HG03025 (cell line): ENCODE data around the gene ARHGEF7.

Experiments
- ATAC-seq: cut with Tn5 transposase; IDR thresholded peaks from one replicate; pipeline ENCODE4 v1.9.1; 2021; ENCODE audit warnings: mild to moderate bottlenecking, moderate library complexity; ENCODE audit not compliant: unreplicated experiment, low FRiP score

Gene ARHGEF7

GRCh38 chr13:111330066-111330610 lies 215.0 kb downstream of the ARHGEF7 start:
- no peak for ATAC-seq

- no peak for ATAC-seq
Measured at GRCh38 chr13:111335298-111335697, 220.2 kb downstream of the ARHGEF7 start.

- no peak for ATAC-seq
Measured at GRCh38 chr13:111336666-111337065, 221.6 kb downstream of the ARHGEF7 start.

GRCh38 chr13:111337206-111337605 lies 222.1 kb downstream of the ARHGEF7 start:
- no peak for ATAC-seq

GRCh38 chr13:111337741-111338140 lies 222.6 kb downstream of the ARHGEF7 start:
- ATAC-seq: no peak

GRCh38 chr13:111338841-111339240 lies 223.7 kb downstream of the ARHGEF7 start:
- ATAC-seq: no peak

GRCh38 chr13:111339366-111340143 lies 224.4 kb downstream of the ARHGEF7 start:
- ATAC-seq: no peak

- no peak for ATAC-seq
Measured at GRCh38 chr13:111341886-111342285, 226.8 kb downstream of the ARHGEF7 start.

- no peak for ATAC-seq
Measured at GRCh38 chr13:111342721-111343120, 227.6 kb downstream of the ARHGEF7 start.

GRCh38 chr13:111343186-111343805 lies 228.2 kb downstream of the ARHGEF7 start:
- ATAC-seq: no peak

- no peak for ATAC-seq
Measured at GRCh38 chr13:111344471-111345191, 229.5 kb downstream of the ARHGEF7 start.

GRCh38 chr13:111345682-111346081 lies 230.6 kb downstream of the ARHGEF7 start:
- ATAC-seq: no peak

GRCh38 chr13:111346101-111346680 lies 231.1 kb downstream of the ARHGEF7 start:
- ATAC-seq: no peak

GRCh38 chr13:111347438-111347837 lies 232.3 kb downstream of the ARHGEF7 start:
- no peak for ATAC-seq

- no peak for ATAC-seq
Measured at GRCh38 chr13:111353508-111353907, 238.4 kb downstream of the ARHGEF7 start.

GRCh38 chr13:111354789-111355188 lies 239.7 kb downstream of the ARHGEF7 start:
- no peak for ATAC-seq
